DOHH2 (cell line): ENCODE data around the gene ATF5.

ENCODE experiments used
- H3F3A ChIP-seq: fragments of 200-600 bp; sonication (generic), shearing (Covaris generic); 2 replicates; pipeline ENCODE4 v1.6.0; 2016; ENCODE audit warnings: antibody characterized with exemption, mild to moderate bottlenecking; ENCODE audit not compliant: control insufficient read depth, insufficient read depth
- H3K27ac ChIP-seq: fragments of 200-600 bp; sonication (generic); 2 replicates; pipeline ENCODE4 v1.5.1; 2014; ENCODE audit warnings: low read depth, mild to moderate bottlenecking, low read length, moderate library complexity
- H3K27me3 ChIP-seq: fragments of 200-600 bp; sonication (generic); 2 replicates; pipeline ENCODE4 v1.6.1; 2014; ENCODE audit warnings: mild to moderate bottlenecking, low read length, mixed read lengths; ENCODE audit not compliant: control insufficient read depth
- H3K36me3 ChIP-seq: fragments of 200-600 bp; sonication (generic); 2 replicates; pipeline ENCODE4 v1.6.1; 2014; ENCODE audit warnings: mild to moderate bottlenecking, low read length, moderate library complexity, mixed read lengths; ENCODE audit not compliant: control insufficient read depth
- H3K4me1 ChIP-seq: fragments of 200-600 bp; sonication (generic); 2 replicates; pipeline ENCODE4 v1.6.1; 2014; ENCODE audit warnings: mild to moderate bottlenecking, low read length, mixed read lengths; ENCODE audit not compliant: control insufficient read depth
- H3K4me2 ChIP-seq: fragments of 200-600 bp; sonication (generic); 2 replicates; pipeline ENCODE4 v1.6.0; 2014; ENCODE audit warnings: mild to moderate bottlenecking, low read length, moderate library complexity
- H3K4me3 ChIP-seq: fragments of 200-600 bp; sonication (generic); 2 replicates; pipeline ENCODE4 v1.5.1; 2014; ENCODE audit warnings: mild to moderate bottlenecking, low read length, mixed read lengths
- H3K79me2 ChIP-seq: fragments of 200-600 bp; sonication (generic); 2 replicates; pipeline ENCODE4 v1.6.1; 2014; ENCODE audit warnings: mild to moderate bottlenecking, low read length, mixed read lengths; ENCODE audit not compliant: control insufficient read depth
- H3K9me2 ChIP-seq: fragments of 200-600 bp; sonication (generic); replicated peaks from 2 replicates; pipeline ENCODE4 v1.6.1; 2014; ENCODE audit warnings: mild to moderate bottlenecking, low read length, mixed read lengths; ENCODE audit not compliant: control insufficient read depth
- H3K9me3 ChIP-seq: fragments of 200-600 bp; sonication (generic); 2 replicates; pipeline ENCODE4 v1.6.1; 2014; ENCODE audit warnings: antibody characterized with exemption, low read length, mixed read lengths; ENCODE audit not compliant: control insufficient read depth, insufficient read depth
- H4K20me1 ChIP-seq: fragments of 200-600 bp; sonication (generic); 2 replicates; pipeline ENCODE4 v1.6.0; 2014; ENCODE audit warnings: low read depth, mild to moderate bottlenecking, antibody characterized with exemption, low read length, moderate library complexity; ENCODE audit not compliant: control insufficient read depth, insufficient read depth
- EZH2phosphoT487 ChIP-seq: fragments of 200-600 bp; sonication (generic); IDR thresholded peaks from 2 replicates; pipeline ENCODE4 v1.6.1; 2017; ENCODE audit warnings: borderline replicate concordance, mild to moderate bottlenecking, antibody characterized with exemption, low read length, moderate library complexity, mixed read lengths
- TF ChIP-seq, protein P1 (sequence below): fragments of 200-600 bp; sonication (generic); IDR thresholded peaks from one replicate; pipeline ENCODE4 v1.5.1; 2014; ENCODE audit warnings: antibody characterized with exemption, mild to moderate bottlenecking, low read depth, low read length; ENCODE audit not compliant: poor library complexity, severe bottlenecking

The ATF5 gene

DNA sequence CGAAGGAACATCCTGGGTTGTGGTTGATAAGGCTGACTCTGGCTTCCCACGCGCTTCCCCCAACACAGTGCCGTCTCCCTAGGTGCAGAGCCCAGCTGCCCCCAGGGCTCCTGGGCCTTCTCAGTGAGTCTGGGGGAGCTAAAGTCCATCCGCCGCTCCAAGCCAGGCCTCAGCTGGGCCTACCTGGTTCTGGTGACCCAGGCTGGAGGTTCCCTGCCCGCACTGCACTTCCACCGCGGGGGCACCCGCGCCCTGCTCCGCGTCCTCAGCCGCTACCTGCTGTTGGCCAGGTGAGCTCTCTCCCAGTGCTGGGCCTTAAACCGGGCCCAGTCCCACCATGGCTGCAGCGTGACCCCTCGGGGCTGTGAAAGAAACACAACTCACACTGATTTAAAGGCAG is 47.8 kb upstream of the ATF5 start:
- Histone ChIP-seq H3K36me3 (peaks cover 22% of the 10 kb centered on the region), H4K20me1 (no peaks in the 10 kb centered on the region), H3K4me2 (no peak overlapping the region), H3K9me3 (peaks cover 3% of the 10 kb centered on the region; the same call in 1 of the 2 replicates), H3K4me3 (no peak overlapping the region), H3K27me3 (no peaks in the 10 kb centered on the region), H3F3A (peaks cover under 1% of the 10 kb centered on the region; the same call in 1 of the 2 replicates), H3K9me2 (no peaks in the 10 kb centered on the region), H3K27ac (no peak overlapping the region), H3K79me2 (peaks cover 4% of the 10 kb centered on the region), H3K4me1 (peaks cover 13% of the 10 kb centered on the region)
- no peak for TF ChIP-seq EZH2phosphoT487

- Histone ChIP-seq H3K9me3 (peaks cover 3% of the 10 kb centered on the region; the same call in 1 of the 2 replicates), H3K27me3 (no peaks in the 10 kb centered on the region), H3F3A (peaks cover 5% of the 10 kb centered on the region; the same call in 1 of the 2 replicates), H4K20me1 (no peaks in the 10 kb centered on the region), H3K4me2 (no peak overlapping the region), H3K9me2 (no peaks in the 10 kb centered on the region), H3K4me3 (no peak overlapping the region), H3K27ac (no peak overlapping the region), H3K36me3 (peaks cover 20% of the 10 kb centered on the region), H3K79me2 (0 out of 2 replicates have a peak, but pooled peaks cover 2% of the 10 kb centered on the region), H3K4me1 (peaks cover 13% of the 10 kb centered on the region)
- TF ChIP-seq, protein P1, sequence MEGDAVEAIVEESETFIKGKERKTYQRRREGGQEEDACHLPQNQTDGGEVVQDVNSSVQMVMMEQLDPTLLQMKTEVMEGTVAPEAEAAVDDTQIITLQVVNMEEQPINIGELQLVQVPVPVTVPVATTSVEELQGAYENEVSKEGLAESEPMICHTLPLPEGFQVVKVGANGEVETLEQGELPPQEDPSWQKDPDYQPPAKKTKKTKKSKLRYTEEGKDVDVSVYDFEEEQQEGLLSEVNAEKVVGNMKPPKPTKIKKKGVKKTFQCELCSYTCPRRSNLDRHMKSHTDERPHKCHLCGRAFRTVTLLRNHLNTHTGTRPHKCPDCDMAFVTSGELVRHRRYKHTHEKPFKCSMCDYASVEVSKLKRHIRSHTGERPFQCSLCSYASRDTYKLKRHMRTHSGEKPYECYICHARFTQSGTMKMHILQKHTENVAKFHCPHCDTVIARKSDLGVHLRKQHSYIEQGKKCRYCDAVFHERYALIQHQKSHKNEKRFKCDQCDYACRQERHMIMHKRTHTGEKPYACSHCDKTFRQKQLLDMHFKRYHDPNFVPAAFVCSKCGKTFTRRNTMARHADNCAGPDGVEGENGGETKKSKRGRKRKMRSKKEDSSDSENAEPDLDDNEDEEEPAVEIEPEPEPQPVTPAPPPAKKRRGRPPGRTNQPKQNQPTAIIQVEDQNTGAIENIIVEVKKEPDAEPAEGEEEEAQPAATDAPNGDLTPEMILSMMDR = no peak
- TF ChIP-seq EZH2phosphoT487 = no peak
Measured at GRCh38 chr19:49881672-49882394, 47.2 kb upstream of the ATF5 start.

DNA sequence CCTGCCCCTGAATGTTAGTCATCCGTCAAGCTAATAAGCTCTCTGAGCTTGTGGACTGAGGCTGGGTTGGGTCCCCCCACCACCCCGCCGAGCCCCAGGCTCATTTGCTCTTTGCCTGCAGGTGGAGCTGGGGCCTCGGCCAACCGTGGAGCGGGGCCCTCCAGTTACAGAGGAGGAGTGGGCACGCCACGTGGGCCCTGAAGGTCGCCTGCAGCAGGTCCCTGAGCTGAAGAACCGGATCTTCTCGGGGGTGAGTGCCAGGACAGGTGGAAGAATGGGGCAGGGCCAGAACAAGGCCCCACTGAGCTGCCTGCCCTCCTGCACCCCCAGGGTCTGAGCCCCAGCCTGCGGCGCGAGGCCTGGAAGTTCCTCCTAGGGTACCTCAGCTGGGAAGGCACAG is 46.4 kb upstream of the ATF5 start:
- H3K36me3 ChIP-seq = peaks cover 20% of the 10 kb centered on the region

More for the DNA sequence above, 46.4 kb upstream of the ATF5 start:
- Histone ChIP-seq H3K27me3 (peaks cover 6% of the 10 kb centered on the region), H3K27ac (no peak overlapping the region), H4K20me1 (no peaks in the 10 kb centered on the region), H3K4me2 (no peak overlapping the region), H3K9me3 (peaks cover 3% of the 10 kb centered on the region; the same call in 1 of the 2 replicates), H3K4me1 (peaks cover 17% of the 10 kb centered on the region), H3K4me3 (no peak overlapping the region), H3K9me2 (no peaks in the 10 kb centered on the region), H3K79me2 (0 out of 2 replicates have a peak, but pooled peaks cover 2% of the 10 kb centered on the region), H3F3A (peaks cover 5% of the 10 kb centered on the region; the same call in 1 of the 2 replicates)
- TF ChIP-seq, protein P1 = no peak
- no peak for TF ChIP-seq EZH2phosphoT487
